ENCODE measurements around the gene TEF.

DNA sequence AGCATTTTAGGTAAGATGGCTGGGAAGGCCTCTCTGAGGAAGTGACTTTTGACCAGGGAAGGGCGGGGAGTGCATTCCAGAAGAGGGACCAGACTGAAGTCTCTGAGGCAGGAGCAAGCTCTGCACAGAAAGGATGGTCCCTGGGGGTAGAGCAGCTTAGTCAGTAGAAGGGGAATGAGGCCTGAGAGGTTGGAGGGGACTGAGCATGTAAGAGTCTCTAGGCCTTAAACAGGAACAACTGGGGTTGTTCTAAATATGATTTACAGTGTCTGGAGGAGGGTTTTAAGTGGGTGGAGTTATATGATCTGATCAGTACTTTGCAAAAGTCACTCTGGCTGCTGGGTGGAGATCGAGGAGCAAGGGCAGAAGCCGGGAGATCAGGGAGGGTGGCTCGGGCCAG is 31.7 kb upstream of the TEF start:
- no peak for TF ChIP-seq CTCF (conservative IDR thresholded peaks at IDR 0.05; ENCODE audit: low read depth in 2 of 2)
- TF ChIP-seq NANOG (IDR thresholded peaks at IDR 0.05; ENCODE audit: borderline replicate concordance), result no peak
- TF ChIP-seq REST (IDR thresholded peaks at IDR 0.05; ENCODE audit: unreplicated experiment), result no peak
- no peak for TF ChIP-seq EZH2 (IDR thresholded peaks at IDR 0.05; ENCODE audit: low read depth, unreplicated experiment)
- no peak for TF ChIP-seq POLR2AphosphoS5 (IDR thresholded peaks at IDR 0.05; ENCODE audit: low read depth)
- no peak for TF ChIP-seq EZH2phosphoT487 (IDR thresholded peaks at IDR 0.05; ENCODE audit: unreplicated experiment)
- TF ChIP-seq ZNF462 (CRISPR knock-in tag; IDR thresholded peaks at IDR 0.05), result no peak
- no peak for TF ChIP-seq JUNB (IDR thresholded peaks at IDR 0.05; ENCODE audit: unreplicated experiment)
- TF ChIP-seq CREB1 (CRISPR knock-in tag; IDR thresholded peaks at IDR 0.05; ENCODE audit: low read depth), result no peak
- no peak for TF ChIP-seq STAT1 (IDR thresholded peaks at IDR 0.05; ENCODE audit: unreplicated experiment)
